GM19395 (cell line): ENCODE data around the gene USP25.

Source experiments
- ATAC-seq: cut with Tn5 transposase; IDR thresholded peaks from one replicate; pipeline ENCODE4 v1.9.1; 2021; ENCODE audit warnings: mild to moderate bottlenecking, moderate library complexity; ENCODE audit not compliant: unreplicated experiment

Gene USP25

DNA sequence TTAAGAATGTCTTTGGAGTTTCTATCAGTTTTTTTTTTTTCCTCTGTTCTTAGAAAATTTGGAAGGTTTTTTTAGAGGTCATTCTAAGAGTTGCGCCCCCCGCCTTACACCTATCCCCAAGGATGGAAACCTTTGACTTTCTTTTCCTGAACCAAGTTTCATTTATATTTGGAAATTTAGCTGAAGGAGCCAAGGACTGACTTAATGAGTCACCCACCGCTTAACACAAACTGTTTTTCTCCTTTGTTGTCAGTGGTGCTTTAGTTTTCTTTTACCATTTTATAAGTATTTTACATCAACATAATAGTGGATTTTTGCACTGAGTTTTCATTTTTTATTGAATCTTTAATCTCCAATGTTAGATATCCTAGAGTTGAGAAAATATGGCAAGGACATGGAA lies 25.3 kb downstream of the USP25 start:
- no peak for ATAC-seq

DNA sequence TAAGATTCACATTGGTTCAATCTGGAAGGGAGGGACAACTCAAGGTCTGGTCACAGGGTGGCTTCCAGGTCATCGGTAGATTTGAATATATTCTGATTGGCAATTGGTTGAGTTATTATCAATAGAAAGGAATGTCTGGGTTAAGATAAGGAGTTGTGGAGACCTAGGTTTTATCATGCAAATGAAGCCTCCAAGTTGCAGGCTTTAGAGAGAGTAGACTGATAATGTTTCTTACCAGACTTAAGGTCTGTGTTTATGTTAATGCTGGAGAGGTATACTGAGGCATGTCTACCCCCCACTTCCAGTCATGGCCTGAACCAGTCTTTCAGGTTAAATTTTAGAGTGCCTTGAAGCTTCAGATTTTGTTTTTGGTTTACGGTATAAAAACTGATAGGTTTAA lies 29.7 kb downstream of the USP25 start:
- no peak for ATAC-seq

GRCh38 chr21:15761507-15762100 lies 31.8 kb downstream of the USP25 start:
- ATAC-seq, result no peak

DNA sequence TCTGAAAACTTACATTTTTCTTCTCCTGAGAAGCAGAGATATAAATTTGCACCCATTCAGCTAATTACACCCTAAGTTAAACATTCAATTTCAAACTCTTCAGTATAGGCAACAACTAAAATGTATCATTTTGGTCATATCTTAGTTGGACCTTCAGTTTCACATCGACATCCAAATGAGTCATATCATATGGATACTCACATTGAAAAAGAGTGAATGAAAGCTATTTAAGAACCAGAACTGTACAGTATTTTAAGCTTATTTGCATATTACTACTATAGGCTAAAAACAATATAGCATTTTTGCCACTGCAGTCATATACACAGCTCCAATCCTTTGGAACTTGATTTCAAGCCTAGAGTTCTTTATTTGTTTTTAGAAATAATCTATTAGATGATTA lies 33.6 kb downstream of the USP25 start:
- no peak for ATAC-seq

GRCh38 chr21:15764878-15765277 lies 35.1 kb downstream of the USP25 start:
- ATAC-seq, result no peak

GRCh38 chr21:15766952-15767603 lies 37.3 kb downstream of the USP25 start:
- no peak for ATAC-seq

GRCh38 chr21:15768045-15768601 lies 38.3 kb downstream of the USP25 start:
- no peak for ATAC-seq

GRCh38 chr21:15768853-15769252 lies 39.1 kb downstream of the USP25 start:
- no peak for ATAC-seq

- no peak for ATAC-seq
Measured at GRCh38 chr21:15771311-15771710, 41.5 kb downstream of the USP25 start.

GRCh38 chr21:15772654-15773053 lies 42.9 kb downstream of the USP25 start:
- ATAC-seq, result no peak

GRCh38 chr21:15774590-15774989 lies 44.8 kb downstream of the USP25 start:
- no peak for ATAC-seq

DNA sequence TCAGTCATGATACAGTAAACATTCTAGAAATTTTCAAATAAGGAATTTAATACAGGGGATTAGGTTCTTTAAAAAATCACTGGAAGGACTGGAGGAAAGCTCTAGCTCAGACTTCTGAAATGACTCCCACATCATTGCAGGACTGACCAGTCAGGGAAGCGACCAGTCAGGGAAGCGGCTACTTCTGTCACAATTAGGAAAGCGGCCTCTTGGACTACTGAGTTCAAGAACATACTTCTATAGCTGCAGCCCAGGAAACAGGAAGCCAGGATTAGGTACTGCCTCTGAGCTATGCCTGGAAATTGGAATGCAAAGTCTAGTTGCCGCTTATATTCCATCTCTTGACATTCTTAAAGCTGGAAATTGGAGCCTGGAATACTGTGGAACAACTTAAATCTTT lies 45.5 kb downstream of the USP25 start:
- no peak for ATAC-seq

- ATAC-seq, result no peak
Measured at GRCh38 chr21:15775981-15776380, 46.2 kb downstream of the USP25 start.

GRCh38 chr21:15776818-15777217 lies 47.0 kb downstream of the USP25 start:
- no peak for ATAC-seq

GRCh38 chr21:15781986-15782385 lies 52.2 kb downstream of the USP25 start:
- no peak for ATAC-seq

GRCh38 chr21:15788847-15789523 lies 59.2 kb downstream of the USP25 start:
- no peak for ATAC-seq

DNA sequence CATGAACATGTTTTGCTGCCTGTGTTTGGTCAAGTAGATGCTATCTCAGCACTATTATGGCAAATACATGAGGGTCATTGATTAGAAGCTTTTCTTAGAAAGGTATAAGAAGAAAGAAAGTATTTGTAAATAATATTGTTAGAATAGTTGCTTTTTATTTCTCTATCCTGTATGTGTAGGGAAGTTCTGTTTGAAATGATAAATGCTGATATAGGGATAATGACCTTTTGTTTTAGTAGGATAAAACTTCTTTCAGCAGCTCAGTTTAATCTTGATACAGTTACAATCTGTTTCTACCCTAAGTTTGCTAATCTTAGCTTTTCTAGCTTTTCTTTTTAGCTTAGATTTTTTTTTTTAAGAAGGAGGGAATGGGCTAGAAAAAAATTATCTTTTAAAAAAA lies 63.3 kb downstream of the USP25 start:
- ATAC-seq, result no peak

DNA sequence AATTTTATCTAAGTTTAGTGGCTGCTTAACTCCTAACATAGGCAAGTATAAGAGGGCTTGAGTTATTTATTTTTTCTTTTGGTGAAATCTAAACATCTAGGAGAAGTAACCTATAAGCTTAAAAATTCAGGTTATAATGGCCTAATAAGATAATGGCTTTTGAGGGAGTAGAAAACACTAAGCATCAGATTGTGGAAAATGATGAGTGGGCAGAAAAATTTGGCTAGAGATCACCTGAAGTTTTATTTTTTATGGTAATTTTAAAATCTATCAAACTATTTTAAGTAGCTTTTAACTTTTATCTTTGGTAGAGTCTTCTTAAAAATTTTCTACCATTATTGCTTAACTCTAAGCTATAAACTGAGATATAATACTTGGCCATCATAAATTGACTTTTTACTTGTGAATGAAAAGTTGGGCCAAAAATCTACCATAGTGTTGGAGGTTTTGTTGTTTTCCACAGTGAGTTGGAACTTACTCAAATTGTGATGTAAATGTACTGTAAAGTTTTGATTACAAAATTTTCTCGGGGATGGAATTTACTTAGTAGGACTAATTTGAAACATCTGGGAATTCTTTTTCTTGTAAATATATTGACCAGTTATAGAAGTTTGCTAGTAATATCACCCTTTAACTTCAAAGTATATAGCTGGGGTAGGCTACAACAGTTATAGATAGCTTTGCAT lies 63.9 kb downstream of the USP25 start:
- ATAC-seq, result no peak

DNA sequence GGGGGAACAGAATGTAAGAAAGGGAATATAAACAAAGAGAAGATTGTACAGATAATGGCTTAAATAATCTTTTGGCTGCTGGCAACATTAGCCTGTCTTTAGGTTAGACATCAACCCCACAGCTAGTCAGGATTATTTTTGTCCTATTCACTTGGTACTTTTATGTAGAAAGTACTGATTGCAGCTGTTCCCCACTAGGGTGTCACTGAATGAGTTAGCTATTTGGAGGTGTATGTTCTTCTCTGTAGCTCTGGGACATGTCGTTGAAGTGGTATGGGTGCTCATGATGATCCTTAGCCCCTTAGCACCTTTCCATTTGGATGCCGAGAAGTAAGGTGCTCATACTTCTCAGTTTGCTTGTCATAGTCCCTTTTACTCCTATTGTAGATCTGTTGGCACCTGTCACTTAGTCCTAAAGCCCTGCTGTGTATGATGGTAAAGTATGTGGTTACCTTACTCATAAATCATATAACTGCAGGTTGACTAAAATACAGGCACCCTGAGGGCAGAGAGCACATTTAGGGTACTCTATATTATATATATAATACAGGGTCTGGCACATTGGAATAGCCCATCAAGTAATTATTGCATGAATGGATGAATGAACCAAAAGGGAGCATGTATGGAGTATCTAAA lies 64.6 kb downstream of the USP25 start:
- ATAC-seq, result no peak

- no peak for ATAC-seq
Measured at GRCh38 chr21:15795533-15795932, 65.8 kb downstream of the USP25 start.
